D341Med (cell line): Measurements from ENCODE around the gene HLF.

Experiments
- DNase-seq: peaks from one replicate; pipeline ENCODE4 v3.0.0; 2012; ENCODE audit warnings: low spot score

The HLF gene

DNA sequence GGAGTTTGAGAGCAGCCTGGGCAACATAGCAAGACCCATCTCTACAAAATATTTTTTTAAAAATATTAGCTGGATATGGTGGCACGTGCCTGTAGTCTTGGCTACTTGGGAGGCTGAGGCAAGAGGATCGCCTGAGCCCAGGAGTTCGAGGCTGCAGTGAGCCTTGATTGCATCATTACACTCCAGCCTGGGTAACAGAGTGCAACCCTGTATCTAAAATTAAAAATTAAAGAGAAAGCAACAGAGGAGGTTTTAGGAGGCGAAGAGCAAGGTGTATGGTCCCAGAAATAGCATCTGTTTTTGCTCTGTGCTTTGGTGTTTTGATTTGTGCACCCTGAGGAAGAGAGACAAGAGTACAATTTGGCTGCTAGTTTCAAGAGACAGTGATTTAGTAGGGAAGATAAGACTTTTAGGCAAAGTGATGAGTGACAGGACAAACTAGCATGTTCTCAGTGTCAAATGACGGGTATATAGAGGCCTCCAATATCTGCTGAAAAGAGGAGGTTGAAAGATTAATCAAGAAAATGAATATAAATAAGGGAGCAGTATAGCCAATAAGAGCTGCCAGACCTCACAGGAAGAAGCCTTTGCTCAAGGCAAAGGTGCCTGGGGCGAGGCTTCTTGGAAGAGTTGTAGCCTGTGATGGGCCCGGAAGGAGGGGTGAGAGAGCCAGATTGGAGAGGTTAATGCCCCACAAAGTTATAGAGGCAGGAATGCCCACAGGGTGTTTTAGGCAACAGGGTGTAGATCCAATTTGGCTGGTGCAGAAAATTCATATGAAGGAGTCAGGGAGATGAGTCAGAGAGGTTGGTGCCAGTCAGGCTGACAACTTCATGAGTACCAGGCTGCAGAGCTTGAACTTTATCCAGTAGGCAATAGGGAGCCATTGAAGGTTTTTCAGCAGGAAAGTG is 11.4 kb downstream of the HLF start:
- DNase-seq = no peak

DNA sequence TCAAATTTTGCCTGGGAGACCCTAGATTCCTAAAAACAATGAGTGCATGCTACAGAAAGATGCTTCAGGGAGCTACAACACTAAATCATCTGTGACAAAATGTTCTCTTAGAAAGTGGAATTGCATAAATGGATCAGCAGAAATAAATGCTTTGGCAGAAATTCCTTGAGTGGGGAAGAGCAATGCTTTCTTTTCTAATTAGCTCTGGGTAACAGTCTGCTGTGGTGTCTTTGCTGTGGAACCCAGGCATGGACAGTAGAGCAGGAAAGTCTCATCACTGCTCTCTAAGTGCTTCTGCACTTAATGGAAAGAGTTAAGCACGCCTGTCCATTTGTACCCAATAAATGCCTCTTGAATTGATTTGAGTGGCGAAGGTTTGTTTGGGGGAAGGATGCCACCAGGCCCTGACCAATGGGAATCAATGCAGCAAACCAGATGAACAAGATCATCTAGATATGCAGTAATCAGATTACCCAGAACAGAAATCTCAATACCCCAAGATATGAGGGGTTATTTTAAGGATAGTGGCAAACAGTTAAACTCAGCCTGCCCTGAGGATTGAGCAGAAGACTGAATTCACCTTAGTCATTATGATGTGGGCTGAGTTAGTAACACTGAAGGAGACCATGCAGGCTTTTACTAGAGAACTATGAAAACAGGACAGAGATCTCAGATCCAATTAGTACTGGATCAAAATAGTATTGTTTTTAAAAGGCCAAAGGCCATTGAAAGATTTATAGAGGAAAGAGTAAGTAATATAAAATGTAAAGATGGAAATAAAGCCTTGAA is 13.6 kb downstream of the HLF start:
- no peak for DNase-seq

DNA sequence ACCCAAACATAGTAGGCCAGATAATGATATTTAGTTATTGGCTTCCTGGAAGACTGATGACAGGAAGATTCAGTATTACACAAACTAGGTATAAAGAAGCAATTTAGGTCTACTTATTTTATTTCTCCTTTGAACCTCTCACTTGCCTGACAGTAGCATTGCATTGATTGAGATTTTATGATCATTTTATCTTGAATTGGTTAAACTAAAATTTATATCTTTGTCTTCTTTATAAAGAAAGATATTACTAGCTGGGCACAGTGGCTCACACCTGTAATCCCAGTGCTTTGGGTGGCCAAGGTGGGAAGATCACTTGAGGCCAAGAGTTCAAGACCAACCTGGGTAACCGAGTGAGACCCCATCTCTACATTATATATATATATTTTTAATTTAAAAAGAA is 14.4 kb downstream of the HLF start:
- DNase-seq = no peak

DNA sequence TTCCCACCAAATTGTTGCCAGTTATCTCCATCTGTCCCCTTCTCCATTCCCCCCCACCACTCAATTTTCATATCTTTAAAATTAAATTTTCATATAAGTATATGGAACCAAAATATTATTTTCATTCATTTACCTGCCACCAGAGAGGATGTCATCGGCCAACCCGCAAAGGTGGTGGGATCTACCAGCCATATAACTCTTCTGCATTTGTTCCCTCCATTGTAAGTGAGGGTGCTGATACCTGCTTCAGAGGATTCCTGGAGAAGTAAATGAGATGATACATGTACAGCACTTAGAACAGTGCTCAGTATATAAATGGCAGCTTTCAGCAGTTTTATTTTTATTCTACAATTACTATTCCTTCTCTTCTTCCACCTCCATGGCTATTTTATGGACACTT is 15.0 kb downstream of the HLF start:
- no peak for DNase-seq

DNA sequence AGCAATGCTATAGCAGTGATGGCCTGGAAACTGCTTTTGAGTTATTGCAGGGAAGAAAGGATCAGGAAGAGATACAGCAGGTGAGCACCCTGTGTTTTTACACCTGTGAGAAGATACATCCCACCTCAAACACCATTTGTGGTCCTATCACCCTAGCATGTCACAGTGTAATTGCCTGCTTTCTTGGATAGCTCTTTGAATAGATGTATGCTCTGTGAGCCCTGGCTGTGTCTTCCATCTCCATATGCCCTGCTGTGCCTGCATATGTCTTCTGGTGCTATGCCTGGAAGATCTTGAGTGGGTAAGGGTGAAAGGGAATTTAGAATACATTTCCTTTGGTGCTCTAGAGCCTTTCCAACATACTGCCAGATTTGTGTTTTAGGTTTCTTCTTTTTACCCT is 15.5 kb downstream of the HLF start:
- no peak for DNase-seq

DNA sequence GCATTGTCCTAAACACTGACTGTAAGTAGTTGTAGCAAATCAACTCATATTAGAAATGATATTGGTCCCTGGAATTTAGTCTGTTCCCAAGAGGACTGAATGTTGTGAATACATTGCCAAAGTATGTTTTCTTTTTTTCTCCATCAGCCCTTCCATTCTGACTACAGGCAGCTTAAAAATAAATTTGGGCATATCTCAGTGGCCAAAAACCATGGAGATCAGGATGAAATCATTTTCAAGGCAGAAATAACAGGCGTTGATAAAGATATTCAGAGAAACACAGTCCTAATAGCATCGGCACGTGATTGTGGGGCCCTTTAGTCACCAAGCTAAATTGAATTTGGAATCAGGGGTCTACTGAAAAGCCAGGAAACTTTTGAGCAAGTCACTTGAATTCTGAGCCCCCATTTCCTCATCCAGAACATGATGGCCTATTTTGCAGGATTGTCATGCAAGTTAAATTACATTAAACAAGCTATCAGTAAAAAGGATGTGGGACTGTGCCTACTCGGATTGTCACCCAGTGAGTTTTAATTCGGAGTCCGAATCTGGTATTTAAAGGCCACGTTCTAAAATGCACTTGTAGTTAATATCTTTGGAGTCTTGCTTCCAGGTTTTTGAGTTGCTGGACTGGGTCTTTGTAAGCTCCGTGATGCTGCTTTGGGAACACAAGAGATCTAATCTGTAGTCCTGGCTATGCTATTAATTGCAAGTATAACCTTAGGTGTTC is 17.1 kb downstream of the HLF start:
- no peak for DNase-seq

DNA sequence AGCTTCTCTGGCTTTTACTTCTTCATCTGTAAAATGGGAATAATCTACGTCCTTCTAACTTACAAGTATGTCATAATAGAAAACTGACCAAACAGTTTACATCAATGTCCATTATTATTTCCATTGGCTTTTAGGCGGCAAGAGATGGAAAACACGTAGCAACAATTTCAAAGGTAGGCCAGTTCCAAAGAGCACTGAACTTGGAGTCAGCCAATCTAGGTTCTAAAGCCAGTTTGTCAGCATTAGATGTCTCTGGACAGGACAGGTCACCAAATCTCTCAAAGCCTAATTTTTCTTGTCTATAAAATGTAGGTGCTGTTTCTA is 17.6 kb downstream of the HLF start:
- DNase-seq = no peak

DNA sequence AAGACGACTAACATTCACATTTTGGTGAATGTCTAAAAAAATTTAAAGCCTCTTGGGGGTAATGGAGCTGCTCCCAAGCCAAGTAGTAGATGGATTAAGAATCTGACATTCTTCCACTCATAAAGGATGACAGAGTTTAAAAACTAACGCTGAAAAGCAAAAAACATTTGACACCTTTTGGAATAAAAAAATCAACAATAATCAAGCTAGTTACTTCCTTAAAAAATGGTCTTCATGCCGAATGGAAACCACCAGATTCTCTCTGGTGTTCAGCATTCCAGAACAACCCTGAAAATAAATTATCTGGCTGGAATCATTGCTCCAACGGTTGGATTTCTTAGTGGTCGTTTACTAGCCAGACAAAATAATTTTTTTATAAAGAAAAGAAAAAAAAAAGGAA is 18.0 kb downstream of the HLF start:
- no peak for DNase-seq

DNA sequence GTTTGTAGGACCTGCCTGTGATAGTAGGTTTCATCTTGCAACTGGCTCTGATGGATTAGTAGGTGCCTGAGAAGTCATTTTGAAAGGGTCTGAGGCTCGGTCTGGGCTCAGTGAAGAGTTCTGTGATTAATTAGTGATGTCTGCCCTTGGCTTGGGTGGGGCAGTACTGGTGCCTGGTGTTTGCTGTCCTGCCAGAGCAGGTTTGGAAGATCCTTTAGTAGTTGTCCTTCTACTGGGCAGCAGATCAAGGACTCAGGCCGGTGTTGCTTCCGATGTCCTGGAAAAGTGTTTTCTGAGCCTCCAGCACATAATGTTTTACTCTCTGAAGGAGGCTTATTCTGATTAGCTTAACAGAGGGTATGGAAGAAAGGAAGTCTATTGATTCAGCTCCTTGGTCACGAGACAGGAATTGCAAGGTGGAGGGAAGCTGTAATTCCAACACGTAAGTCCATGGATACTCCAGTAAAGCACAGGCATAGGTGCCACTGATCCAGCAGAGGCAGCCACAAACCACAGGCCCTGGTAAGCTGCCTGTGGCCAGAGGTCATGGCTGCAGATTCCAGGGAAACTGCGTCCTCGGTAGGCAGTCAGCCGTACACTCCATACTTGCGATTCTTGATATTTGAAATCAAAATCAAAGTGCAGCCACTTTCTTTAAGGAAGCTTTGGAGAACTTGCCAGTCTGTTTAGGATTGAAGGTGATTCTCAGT is 18.7 kb downstream of the HLF start:
- no peak for DNase-seq

DNA sequence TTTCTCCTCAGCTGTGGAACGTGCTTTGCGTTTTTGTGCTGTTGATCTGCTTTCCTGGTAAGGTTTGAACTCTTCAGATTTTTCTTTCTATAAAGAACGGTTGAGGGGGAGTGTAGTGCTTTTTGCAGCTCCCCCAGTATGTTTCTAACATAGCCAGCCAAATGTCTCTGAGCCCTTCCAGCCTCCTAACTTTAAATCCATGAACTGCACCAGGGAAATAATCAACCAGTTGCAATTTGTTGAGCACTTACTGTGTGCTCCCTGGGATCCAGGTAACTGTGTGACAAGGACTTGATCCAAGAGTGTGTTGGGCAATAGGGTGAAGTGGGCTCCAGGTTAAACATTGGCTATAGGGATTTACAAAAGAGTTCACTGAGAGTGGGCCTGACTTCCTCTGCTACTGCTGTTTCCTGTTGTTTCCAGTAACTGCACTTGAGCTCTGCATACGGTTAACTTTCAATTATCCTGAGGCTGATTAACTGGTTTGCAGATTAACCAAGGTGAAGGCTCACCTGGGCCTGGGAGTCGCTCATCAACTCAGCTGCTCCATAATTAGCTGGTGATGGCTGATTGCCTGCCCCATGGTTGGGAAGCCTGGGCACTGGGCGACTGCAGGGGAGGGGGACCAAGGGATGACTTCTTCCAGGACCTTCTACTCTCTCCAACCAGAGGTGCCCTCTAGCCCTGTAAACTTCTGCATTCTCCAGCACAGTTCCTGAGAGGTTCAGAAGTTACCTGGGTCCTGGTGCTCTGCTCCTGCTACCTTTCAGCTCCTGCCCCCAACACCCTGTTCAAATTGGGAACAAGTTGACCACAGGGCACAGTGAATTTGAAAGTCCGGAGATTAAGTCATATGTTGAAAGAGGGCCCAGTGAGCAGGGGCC is 19.5 kb downstream of the HLF start:
- no peak for DNase-seq

DNA sequence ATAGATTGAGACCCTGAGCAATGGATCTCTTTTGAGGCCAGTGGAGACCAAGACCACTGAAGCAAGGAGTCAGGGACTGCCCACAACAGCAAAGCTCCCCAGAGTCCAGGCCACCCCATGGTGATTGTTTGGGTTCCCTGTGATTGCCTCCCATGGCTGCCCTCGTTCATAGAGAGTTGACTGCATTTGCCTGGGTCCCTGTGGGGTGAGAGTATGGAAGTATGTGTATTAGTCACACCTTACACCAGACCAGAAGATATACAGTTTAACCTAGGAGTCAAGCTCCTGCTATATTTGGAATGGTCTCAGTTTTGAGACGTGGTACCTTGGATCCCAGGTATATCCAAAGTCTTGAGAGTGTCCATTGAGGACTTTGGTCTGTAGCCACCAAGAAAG is 20.2 kb downstream of the HLF start:
- DNase-seq = no peak

DNA sequence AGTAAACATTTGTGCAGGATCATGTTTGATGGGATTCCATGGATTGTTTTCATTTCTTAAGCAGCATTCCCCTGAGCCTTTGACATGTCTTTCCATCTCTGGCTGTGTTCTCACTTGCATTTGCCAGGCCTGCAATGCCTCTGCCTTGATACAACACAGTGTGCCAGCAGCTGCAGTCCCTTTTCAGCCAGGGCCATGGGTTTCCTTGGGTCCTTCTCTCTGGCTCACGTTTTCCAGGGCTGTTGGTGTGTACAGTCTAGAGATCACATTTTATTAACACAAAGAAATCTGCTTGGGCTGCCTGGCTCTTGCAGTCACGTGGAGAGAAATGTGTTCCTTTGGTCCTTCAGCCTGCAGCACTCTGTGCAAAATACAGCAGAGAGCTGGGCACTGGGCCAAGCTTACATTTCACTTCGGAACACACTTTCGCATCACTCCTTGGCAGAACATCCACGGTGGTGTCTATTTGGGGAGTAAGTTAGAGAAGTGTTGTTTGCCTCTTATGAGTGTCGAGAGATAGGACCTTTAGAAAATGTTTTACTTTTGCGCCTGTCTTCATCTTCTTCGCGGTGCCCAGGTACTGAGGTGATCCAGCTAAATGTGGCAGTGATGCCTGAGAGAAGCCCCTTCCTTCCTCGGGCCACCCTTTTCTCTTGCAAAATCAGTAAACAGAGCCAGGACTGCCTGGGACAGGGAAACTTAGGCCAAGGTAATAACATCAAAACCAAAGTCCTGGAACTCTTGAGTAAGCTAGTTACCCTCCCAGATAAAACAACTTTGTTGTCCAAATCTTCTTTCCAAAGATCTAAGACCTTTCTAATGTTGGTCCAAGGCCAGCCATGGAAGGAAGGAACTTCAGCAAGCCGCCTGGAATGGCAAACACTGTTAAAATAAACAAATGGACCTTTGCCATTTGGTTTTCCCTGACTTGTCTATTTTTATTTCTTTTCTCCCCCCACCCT is 20.9 kb downstream of the HLF start:
- no peak for DNase-seq

DNA sequence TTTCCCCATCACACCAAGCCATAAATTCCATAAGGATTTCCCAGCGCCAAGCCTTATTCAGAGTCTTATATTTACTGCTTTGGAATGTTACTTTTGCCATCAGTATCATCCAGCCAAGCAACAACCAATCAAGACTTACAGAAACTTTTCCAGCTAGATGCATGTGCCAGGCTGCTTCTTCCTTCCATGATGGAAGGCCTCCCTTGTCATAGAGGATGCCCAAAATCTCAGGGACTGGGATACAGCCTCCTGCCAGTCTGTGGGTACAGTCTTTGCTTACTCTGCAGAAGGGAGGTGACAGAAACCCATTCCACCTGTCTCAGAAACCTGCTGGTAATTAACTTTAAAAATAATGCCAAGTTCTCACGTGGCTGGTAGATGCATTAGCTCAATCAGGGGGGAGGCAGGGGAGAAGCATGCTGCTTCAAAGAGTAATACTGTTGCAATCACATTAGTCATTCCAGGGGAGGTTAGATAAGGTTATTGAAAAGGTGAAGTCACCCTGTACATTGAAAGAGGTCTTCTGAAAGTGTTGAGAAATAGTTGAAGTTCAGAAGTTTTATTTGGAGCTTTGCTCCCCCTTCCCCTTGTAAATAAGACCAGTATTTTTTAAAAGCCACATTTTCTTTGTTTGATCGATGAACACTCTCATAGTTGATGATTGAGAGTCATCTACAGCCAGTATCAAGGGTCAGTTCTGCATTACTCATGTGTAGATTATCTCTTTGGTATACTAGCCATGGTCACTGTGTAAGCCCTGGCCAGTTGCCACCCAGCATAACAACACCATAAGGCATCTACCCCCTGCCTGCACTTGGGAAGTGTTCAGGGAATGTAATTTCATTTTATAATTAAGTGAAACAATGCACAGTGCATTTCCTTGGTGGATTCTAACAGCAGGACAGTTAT is 22.2 kb downstream of the HLF start:
- no peak for DNase-seq

DNA sequence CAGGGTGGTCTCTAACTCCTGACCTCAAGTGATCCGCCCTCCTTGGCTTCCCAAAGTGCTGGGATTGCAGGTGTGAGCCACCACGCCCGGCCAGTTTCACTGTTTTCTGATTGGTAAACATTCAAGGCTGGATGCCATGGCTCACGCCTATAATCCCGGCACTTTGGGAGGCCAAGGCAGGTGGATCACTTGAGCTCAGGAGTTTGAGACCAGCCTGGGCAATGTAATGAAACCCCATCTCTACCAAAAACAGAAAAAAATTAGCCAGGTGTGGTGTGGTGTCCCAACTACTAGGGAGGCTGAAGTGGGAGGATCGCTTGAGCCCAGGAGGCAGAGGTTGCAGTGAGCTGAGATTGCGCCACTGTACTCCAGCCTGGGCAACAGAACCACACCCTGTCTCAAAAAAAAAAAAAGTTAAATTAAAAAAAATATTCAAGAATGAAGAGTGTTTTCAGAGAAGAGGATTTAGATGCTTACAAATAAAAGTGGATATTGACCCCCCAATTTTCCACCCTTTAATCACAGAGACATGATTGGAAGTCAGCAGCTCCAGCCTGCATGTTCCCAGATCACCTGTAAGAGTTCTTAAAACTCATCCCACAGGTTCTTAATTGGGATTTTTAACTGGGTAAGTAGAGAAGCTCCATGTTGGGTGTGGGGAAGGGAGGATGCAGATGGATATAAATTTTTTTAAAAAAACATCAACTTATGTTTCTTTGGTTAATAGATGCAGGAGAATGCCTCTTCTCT is 23.8 kb downstream of the HLF start:
- DNase-seq = no peak

DNA sequence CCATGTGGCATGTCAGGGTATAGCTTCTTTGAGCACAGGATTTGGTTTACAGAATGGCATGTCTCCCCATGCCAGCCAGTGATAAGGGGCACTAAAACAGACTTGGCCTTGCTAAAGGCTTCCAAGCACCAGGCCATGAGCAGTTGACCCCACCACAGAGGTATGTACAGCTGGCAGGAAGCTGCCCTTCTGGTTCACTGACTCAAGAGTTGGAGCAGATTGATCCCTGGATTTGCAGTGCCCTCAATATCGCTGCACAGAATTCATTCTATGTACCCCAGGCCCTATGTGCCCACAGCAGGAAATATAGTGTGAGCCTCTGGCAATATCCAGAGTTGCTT is 24.3 kb downstream of the HLF start:
- no peak for DNase-seq

DNA sequence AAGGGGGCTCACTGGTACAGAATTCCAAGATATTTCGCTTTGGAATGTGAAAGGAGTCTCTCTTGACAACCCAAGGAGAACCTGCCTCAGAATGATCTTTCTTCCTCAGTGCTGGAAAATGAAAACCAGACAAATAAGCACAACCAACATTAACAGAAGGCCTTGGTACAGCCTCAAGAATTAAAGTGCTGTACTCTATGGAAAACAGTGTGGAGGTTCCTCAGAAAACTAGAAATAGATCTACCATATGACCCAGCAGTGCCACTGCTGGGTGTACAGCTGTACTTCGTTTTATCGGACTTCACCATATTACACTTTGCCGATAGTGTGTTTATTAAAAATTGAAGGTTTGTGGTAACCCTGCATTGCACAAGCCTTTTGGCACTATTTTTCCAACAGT is 25.2 kb downstream of the HLF start:
- DNase-seq = no peak

DNA sequence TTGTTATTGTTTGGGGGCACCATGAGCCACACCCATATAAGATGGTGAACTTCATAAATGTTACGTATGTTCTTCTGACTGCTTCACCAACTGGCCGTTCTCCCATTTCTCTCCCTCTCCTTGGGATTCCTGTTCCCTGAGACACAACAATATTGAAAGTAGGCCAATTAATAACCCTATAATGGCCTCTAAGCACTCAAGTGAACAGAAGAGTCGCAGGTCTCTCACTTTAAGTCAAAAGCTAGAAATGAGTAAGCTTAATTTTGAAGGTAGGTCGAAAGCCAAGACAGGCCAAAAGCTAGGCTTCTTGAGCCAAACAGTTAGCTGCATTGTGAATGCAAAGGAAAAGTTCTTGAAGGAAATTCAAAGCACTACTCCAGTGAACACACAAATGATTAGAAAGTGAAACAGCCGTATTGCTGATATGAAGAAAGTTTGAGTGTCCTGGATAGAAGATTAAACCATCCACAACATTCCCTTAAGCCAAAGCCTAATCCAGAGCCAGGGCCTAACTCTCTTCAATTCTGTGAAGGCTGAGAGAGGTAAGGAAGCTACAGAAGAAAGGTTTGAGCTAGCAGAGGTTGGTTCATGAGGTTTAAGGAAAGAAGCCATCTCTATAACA is 25.8 kb downstream of the HLF start:
- no peak for DNase-seq

DNA sequence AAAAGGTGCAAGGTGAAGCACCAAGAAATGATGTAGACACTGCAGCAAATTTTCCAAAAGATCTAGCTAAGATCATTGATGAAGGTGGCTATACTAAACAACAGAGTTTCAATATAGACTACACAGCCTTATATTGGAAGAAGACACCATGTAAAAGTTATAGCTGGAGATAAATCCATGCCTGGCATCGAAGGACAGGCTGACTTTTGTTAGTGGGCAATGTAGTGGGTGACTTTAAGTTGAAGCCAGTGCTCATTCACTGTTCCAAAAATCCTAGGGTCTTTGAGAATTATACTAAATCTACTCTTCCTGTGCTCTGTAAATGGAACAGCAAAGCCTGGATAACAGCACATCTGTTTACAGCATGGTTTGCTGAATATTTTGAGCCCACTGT is 26.4 kb downstream of the HLF start:
- DNase-seq = no peak
